GM11168 (cell line): ENCODE data around the gene SPINT2.

Experiments
- in situ Hi-C: fragments of 300-500 bp; cut with MboI; formaldehyde crosslinking; loops from one replicate; pipeline ENCODE4 v1.12.0; 2022; ENCODE audit warnings: low sequenced_read_pairs; ENCODE audit not compliant: unreplicated experiment

SPINT2 gene

DNA sequence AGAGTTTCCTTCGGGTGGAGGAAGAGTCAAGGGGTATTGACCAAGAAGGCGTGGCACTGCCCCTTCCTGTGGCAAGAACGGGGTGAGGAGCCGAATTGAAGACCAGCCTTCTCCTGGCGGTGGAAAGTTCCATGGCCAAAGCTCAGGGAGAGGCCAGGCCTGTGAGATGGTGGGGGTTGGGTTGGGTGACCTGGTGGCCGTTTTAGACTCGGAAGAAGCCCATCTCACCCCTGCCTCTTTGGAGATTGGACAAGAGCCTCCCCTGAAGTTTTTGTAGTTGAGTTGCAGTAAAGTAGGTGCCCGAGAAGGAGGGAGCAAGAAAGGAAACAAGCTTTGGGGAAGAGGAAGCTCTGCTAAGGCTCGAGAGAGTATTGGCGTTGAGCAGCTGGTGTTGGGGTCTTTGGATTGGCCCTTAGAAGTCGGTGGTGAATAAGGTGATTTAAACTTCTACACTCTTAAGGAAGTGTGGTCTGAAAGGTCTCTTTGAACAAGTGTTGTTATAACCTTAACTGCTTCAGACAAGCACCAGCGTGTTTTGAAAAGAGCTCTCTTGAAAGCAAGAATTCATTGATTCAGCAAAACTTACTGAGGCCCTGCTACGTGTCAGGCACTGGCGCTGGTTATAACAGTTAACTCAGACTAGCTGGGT lies 964 bp downstream of the SPINT2 start:
- in situ Hi-C loops, result no loop called here

DNA sequence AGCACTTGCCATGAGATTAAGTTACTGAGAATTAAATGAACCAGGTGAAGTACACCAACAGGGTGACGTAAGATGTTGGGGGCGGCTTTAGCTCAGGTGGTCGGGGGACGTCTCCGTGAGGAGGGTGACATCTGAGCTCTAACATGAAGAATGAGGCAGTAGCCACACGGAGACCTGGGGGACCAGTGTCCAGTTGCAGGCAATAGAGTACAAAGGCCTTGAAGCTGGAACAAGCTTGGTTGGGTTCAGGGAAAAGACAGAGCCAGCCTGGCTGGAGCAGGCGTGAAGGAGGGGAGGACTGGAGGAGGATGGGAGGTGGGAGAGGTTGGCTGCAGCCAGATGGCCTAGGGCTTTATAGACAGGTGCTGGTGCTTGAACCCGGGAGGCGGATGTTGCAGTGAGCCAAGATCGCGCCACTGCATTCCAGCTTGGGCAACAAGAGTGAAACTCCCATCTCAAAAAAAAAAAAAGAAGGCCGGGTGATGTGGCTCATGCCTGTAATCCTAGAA lies 1.6 kb downstream of the SPINT2 start:
- in situ Hi-C loops, result no loop called here

DNA sequence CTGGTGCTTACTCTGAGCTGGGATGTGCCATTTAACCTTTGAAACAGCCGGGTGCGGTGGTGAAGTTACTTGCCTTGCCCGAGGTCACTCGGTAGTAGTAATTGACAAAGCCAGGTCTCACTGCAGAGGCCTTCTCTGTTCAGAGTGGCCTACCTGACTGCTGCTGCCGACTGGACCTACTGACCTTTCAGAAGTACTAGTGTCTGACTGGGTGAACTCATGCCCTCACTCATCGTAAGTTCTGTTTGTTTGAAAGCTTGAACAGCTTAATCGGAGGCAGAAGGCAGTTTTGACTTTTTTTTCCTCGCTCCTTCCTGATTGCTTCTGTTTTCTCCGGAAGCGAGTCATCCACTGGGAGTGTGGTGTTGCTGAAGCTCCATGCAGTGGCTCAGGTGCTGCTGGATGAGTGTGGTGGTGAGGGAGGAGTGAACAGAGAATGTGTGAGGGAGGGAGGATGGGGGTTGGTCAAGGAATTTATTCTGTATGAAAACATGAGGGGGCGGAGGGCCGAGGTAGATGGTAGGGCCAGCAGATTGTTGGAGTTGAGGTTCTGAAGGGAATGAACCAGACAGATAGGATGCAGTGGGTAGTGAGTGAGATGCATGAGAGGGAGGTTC lies 2.7 kb downstream of the SPINT2 start:
- in situ Hi-C loops, result no loop called here

DNA sequence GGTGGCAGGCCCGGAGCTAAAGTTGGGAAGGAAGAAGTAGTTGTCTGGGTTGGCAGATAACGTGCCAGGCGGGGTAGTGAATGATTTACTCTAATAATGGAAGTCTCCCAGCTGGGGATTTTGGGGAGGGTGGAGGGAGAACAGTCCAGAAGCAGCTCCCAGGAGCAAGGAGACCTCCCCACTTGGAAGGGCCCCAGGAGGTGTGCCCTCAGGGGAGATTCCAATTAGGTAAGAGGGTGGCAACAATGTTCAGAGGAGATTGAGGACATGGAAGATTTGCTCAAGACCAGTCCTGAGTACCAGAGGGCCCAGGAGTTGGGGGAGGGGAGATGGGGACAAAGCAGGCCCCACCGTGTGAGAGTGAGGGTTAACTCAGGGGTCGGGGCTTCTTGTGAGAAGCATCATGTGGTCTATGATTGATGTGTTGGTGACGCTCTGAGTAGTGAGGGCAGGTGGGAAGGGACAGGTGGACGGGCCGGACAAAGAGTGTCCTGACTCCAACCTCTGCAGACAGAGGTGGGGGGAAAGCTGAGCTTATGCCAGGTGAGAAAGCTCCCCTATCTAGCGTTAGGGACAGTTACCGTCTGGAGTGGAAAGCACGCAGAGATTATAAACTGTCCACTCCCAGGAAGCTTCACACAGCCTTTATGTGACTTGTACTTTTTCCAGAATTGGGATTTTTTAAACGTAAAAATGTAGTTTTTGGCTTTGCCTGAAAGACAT lies 3.5 kb downstream of the SPINT2 start:
- in situ Hi-C loops, result no loop called here

DNA sequence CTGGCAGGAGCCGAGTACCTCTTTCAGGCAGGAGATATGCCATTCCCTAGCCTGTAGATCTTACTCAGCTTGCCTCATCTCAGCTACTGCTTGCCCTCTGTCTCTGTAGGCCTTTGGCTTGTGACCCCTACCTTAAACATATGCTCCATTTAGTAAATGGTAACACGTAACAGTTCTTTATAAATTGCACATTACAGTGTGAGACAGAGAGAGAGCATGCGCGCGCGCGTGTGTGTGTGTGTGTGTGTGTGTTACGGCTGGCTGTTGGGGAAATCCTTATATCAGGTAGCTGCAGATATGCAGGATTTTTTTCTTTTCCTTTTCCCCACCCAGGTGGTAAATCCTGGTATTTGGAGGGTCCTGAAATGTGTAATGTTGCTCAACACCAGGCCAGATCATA lies 4.2 kb downstream of the SPINT2 start:
- in situ Hi-C loops, result no loop called here

DNA sequence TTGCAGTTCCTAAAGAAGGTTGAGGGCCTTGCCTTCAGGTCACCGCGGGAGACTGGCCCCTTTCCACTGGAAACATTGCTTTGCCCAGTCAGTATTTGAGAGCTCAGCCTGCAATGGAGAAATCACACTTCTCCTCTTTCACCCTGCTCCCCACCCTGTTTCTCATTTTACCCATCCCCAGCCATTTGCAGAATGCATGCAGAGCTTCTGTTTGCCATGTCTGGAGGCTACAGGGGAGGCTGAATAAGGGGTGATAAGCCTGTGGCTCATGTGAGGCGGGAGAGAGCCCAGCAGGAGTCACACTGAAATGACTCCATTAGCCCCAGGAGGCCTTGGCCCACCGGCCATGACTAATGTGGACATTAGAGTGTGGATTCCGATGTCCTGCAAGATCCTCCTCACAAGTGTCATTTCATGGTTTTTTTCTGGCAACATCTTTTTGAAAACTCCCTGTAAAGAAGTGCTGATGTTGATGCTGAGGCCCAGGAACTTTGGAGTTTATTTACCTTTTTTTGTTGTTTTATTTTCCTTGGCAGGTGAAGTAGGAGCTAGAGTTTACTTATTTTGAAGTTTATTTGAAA lies 6.3 kb downstream of the SPINT2 start:
- in situ Hi-C loops, result no loop called here

DNA sequence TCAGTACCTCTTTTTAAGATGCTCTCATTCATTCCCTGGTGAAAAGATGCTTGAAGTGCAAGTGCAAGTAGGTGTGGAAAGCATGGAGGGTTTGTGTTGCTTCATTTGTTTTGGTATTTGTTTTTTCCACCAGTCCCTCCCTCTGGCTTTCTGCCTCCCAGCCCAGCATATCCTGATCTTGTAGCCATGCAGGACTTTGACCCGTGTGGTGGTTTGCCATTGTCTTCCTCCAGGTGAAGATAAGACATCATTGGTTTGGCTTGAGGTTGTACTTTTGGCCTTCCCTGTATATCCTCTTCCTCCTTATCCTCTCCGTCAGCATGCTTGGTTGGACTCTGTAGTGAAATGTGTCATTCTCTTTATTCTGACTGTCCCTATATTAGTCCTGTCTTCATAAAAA lies 9.1 kb downstream of the SPINT2 start:
- in situ Hi-C loops, result no loop called here

DNA sequence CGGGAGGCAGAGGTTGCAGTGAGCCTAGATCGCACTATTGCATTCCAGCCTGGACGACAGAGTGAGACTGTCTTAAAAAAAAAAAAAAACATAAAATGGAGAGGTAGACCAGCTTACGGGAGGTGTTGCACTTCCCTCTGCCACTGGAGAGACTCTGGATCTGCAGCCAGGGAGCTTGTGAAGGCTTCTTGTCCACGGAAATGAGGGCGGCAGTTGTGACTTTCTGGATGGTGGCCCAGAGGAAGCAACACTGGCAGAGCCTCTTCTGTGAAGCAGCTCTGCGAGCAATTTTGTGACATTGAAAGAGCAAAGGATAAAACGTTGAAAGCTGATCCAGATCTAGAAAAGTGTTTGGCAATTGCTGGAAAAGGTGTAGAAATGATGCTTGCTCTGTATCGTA lies 10.4 kb downstream of the SPINT2 start:
- in situ Hi-C loops, result no loop called here

DNA sequence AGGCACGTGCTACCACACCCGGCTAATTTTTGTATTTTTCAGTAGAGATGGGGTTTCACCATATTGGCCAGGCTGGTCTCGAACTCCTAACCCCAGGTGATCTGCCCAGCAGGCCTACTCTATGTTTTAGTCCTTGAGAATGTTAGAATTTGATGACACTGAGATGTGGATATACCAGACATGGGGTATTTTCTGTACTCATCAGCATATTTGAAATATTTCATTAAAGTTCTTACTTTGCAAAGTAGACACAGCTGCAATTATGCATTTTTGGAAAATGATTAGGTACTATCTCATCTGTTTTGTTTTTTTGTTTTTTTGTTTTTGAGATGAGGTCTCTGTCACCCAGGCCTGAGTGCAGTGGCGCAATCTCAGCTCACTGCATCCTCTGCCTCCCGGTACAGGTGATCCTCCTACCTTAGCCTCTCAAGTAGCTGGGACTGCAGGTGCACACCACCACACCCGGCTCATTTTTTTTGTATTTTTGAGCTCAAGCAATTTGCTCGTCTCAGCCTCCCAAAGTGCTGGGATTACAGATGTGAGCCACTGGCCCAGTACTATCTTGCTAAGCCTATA lies 12.7 kb downstream of the SPINT2 start:
- in situ Hi-C loops, result no loop called here

DNA sequence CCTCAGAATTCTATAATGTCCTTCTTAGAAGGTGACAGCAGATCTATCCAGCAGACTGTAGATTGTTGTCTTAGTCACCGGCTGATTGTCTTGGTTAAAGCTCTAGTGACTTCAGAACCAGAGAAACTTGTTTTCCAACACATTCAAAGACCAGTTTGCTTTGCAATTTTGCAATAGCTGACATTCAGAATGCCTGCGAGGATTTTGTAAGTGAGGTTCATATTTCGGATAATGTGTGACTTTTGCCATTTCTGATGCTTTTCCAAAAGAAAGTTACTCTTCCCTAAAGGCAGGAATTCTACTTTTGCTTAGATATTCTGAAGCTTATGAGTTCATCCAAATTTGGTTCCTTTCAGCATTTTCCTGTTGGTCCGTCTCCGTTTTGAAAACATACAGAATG lies 13.2 kb downstream of the SPINT2 start:
- in situ Hi-C loops, result no loop called here

DNA sequence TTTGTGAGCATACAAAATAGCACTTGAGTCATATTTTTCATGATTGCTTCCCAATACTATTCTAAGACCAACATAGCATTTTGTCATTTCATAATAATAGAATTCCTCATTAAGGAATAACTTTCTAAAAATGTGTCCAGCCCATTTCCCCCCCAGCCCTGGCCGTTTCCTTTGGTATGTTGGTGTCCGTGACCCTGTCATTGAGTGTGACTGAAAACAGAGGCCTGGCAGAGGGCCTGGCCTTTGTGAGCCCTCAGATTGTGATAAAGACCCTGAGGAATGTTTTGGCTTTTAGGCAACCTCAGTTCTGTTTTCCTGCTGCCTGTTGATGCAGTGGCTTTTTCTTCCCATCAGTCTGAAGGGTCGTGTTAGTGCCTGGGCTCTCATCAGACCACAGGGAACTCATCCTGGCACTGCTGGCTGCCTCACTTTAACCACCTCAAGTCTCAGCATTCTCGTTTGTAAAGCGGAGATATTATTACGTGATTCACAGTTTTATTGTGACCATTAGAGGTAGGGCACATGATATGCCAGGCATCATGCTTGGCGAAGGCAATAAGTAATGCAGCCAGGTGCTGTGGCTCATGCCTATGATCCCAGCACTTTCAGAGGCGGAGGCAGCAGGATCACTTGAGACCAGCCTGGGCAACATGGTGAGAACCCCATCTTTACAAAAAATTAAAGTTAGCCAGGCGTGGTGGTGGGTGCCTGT lies 13.8 kb downstream of the SPINT2 start:
- in situ Hi-C loops, result no loop called here

DNA sequence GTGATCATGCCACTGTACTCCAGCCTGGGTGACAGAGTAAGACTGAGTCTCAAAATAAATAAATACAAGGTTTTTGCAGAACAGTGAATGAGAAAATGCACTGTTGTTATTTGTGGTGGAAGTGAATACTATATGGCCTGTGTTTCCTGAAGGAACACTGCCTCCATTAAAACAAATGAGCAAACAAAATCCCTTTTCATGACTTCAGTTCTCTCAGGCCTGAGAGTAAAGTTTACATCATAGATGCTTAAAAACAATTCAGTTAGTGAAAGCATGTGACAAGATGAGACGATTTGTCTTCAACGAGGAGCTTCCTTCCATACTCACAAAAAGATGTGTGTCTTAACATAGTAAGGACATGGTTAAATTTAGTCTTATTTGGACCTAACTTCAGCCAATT lies 14.4 kb downstream of the SPINT2 start:
- in situ Hi-C loops, result no loop called here

DNA sequence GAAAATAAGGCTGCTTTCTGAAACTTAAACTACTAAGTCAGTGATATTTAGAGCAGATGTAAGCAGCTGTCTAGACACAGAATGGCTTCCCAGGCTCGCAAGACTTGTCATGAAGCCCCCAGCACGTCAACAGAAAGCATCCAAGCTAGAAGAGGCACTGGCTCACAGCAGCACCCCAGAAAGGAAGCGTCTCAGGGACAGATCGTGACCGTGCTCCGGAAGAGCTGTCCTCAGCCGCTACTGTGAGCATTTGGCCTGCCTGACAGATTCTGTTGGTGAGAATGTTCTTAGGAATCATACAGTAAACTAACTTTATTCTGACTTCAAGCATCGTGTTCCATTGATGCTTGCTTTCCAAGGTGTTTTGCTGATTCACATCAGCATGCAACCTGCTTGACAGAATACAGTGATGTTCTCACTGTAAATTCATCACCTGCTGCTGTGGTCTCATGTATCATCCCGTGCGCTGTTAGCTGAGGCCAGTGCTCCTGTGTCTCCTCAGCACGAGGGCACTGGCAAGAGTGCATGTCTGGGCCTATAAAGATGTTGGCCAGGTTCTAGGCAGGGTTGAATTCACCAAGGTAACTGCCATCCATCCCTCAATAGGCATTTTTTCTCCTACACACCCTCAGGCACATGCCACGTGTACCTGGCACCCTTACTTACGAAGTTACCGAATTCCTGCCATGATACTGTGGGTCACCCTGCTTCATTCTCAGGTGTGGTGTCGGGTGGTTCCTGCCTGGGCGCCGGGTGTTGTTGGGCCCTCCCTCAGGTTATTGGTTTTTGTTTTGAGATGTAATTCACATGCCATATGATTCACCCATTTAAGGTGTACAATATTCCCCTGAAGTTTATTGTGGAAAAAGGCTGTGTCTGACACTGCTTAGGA lies 15.9 kb downstream of the SPINT2 start:
- in situ Hi-C loops, result no loop called here

DNA sequence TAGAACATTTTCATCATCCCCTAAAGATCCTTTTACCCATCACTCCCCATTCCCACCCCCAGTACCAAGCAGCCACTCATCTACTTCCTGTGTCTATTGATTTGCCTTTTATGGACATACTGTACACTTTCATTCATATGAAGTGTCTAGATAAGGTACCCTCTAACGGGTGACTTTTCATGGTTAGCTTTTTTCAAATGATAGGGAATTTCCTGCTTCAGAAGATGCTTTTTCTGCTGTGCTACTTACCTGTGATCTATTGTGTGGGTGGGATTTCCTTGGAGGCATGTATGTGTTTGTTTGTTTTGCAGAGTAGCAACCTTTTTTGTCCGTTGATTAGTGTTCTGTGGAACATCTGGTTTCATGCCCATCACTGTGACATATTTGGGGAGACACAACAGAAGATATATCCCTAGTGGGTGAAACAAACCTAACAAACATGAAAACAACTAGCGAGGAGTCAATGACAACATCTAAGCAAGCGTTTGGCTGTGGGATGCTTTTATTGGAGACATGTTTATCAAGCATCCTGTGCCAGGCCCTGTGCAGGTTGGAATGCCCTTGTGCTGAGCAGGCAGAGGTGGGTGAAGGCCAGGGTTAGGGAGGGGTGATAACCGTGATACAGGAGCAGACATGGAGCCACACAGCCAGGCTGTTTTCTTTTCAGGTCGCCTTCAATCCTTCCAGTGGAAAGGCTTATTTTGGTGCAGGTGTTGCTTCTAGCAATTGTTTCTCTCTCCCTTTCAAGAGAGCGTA lies 17.6 kb downstream of the SPINT2 start:
- in situ Hi-C loops, result no loop called here

DNA sequence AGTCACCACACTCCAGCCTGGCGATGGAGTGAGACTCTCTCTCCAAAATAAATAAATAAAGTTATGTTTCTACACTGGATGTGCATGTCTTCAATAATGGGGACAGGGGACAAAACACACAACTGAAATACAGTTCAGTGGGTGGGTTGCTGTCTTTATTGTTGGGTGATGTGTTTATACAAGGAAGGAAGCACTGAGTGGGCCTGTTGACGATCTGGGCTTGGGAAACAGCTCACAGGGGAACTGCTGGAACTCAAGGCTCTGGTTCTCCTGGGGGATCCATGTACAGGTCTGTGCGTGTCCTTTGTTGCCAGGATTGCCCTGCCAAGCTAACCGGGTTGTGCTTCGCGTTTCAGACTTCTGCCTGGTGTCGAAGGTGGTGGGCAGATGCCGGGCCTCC lies 18.9 kb downstream of the SPINT2 start:
- in situ Hi-C loops, result no loop called here

DNA sequence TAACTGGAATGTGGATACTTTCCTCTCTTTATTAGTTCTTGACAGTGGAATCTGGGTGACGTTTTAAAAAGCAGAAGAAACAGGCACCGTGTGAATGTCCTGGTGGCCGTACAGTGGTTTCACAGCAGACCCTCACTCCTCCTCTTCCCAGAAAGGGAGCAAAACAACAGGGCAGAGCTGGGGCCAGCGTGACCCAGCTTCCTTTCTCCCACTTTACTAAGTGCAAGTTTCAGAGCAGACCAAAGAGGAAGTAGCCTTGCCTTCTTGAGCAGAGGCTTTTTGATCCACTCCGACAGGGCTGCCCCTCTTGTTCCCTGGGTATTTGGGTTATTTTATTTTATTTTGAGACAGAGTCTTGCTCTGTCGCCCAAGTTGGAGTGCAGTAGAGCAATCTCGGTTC lies 20.0 kb downstream of the SPINT2 start:
- in situ Hi-C loops, result no loop called here

DNA sequence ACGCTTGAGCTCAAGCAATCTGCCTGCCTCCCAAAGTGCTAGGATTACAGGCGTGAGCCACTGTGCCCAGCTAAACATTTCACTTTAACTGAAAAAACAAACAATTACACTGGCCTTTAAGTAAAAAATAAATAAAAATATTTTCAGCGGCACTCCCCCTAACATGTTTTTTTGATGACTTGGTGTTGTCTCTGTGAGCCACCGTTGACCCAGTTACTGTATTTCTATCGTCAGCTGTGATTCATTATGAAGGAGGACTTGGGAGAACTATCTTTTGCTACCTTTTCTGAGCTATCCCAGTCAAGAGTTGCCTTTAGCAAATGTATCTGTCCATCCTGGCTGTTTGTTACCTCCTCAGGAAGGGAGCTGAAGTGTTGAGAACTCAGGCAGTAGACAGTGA lies 21.2 kb downstream of the SPINT2 start:
- in situ Hi-C loops, result no loop called here

DNA sequence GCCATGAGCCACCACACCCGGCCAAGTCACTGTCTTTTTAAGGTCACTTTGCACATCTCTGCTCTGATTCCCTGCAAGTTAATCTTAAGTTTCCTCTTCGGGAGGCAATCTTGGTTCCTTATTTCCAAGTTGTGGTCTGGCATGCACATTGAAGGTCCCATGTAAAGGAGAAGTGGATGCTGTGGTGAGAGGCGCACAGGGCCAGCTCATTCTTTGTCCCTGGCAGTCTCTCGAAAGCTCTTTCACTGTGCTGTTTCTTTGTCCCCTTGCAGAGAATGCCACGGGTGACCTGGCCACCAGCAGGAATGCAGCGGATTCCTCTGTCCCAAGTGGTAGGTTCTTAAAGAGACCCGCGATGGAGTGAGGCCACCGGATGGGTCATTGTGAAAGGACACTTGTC lies 23.2 kb downstream of the SPINT2 start:
- in situ Hi-C loops, result no loop called here
